ENCODE measurements around the gene DHX40. TPM values are rescaled to one million over a fixed set of nuclear protein-coding genes. Genes with fewer than 3 reads are reported as not detected.

DHX40 gene
- total and polyA plus RNA-seq, 2 of the 13 experiments (the other 11 are each of a cell fraction or from before 2014, with no cell fraction given), result 22.2 to 37.0 TPM

GRCh38 chr17:59530531-59530930 lies 34.9 kb upstream of the DHX40 start (continued):
- TF ChIP-seq TEAD3 (CRISPR knock-in tag; optimal IDR thresholded peaks at IDR 0.05; ENCODE audit: borderline replicate concordance), result no peak

DNA sequence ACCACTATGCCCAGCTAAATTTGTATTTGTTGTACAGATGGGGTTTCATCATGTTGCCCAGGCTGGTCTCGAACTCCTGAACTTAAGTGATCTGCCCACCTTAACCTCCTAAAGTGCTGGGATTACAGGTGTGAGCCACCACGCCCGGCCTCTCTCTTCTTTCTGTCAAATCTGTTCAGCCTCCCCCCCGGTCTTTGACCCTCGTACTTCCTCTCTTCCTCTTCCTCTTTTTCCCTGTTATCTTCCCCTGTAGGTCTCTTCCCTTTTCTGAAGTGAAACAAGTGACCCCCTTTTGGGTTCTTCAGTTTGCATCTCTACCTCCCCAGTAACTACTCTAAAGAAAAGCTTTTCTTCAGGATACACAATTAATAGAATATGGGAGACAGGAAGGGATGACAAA lies 31.7 kb upstream of the DHX40 start:
- in situ Hi-C loops (cut with HindIII; ENCODE audit: extremely low pct_ligation_motif_present, low pct_unique_long_range_greater_than_20kb), result no loop called here
- 0 out of 5 replicates have a peak, but pooled peaks cover 0 to 3% of the 10 kb centered on the region in 2 experiments for H3K27me3 ChIP-seq (ENCODE audit: control insufficient read depth in 1 of 2, insufficient read depth in 2 of 2, low read length in 2 of 2)
- TF ChIP-seq KLF9 (CRISPR knock-in tag; IDR thresholded peaks at IDR 0.05; ENCODE audit: low read depth) (no peak), BATF2 (CRISPR knock-in tag; IDR thresholded peaks at IDR 0.05) (no peak), ZNF17 (CRISPR knock-in tag; IDR thresholded peaks at IDR 0.05) (no peak), KAT8 (CRISPR knock-in tag; IDR thresholded peaks at IDR 0.05) (no peak), CHD4 (IDR thresholded peaks at IDR 0.05; ENCODE audit: borderline replicate concordance, low read length) (no peak), EED (CRISPR knock-in tag; IDR thresholded peaks at IDR 0.05) (no peak), ZNF282 (IDR thresholded peaks at IDR 0.05; ENCODE audit: partially characterized antibody) (no peak), ZNF720 (CRISPR knock-in tag; IDR thresholded peaks at IDR 0.05) (no peak), GMEB2 (CRISPR knock-in tag; IDR thresholded peaks at IDR 0.05; ENCODE audit: low read depth) (no peak), THYN1 (CRISPR knock-in tag; IDR thresholded peaks at IDR 0.05; ENCODE audit: borderline replicate concordance, low read depth) (no peak), BRCA1 (CRISPR knock-in tag; IDR thresholded peaks at IDR 0.05) (no peak)
- TF ChIP-seq, protein P1, sequence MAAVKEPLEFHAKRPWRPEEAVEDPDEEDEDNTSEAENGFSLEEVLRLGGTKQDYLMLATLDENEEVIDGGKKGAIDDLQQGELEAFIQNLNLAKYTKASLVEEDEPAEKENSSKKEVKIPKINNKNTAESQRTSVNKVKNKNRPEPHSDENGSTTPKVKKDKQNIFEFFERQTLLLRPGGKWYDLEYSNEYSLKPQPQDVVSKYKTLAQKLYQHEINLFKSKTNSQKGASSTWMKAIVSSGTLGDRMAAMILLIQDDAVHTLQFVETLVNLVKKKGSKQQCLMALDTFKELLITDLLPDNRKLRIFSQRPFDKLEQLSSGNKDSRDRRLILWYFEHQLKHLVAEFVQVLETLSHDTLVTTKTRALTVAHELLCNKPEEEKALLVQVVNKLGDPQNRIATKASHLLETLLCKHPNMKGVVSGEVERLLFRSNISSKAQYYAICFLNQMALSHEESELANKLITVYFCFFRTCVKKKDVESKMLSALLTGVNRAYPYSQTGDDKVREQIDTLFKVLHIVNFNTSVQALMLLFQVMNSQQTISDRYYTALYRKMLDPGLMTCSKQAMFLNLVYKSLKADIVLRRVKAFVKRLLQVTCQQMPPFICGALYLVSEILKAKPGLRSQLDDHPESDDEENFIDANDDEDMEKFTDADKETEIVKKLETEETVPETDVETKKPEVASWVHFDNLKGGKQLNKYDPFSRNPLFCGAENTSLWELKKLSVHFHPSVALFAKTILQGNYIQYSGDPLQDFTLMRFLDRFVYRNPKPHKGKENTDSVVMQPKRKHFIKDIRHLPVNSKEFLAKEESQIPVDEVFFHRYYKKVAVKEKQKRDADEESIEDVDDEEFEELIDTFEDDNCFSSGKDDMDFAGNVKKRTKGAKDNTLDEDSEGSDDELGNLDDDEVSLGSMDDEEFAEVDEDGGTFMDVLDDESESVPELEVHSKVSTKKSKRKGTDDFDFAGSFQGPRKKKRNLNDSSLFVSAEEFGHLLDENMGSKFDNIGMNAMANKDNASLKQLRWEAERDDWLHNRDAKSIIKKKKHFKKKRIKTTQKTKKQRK (IDR thresholded peaks at IDR 0.05; ENCODE audit: low read length), result no peak
- TF ChIP-seq, protein P2, sequence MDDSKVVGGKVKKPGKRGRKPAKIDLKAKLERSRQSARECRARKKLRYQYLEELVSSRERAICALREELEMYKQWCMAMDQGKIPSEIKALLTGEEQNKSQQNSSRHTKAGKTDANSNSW (CRISPR knock-in tag; IDR thresholded peaks at IDR 0.05; ENCODE audit: borderline replicate concordance), result no peak
- TF ChIP-seq, protein P3, sequence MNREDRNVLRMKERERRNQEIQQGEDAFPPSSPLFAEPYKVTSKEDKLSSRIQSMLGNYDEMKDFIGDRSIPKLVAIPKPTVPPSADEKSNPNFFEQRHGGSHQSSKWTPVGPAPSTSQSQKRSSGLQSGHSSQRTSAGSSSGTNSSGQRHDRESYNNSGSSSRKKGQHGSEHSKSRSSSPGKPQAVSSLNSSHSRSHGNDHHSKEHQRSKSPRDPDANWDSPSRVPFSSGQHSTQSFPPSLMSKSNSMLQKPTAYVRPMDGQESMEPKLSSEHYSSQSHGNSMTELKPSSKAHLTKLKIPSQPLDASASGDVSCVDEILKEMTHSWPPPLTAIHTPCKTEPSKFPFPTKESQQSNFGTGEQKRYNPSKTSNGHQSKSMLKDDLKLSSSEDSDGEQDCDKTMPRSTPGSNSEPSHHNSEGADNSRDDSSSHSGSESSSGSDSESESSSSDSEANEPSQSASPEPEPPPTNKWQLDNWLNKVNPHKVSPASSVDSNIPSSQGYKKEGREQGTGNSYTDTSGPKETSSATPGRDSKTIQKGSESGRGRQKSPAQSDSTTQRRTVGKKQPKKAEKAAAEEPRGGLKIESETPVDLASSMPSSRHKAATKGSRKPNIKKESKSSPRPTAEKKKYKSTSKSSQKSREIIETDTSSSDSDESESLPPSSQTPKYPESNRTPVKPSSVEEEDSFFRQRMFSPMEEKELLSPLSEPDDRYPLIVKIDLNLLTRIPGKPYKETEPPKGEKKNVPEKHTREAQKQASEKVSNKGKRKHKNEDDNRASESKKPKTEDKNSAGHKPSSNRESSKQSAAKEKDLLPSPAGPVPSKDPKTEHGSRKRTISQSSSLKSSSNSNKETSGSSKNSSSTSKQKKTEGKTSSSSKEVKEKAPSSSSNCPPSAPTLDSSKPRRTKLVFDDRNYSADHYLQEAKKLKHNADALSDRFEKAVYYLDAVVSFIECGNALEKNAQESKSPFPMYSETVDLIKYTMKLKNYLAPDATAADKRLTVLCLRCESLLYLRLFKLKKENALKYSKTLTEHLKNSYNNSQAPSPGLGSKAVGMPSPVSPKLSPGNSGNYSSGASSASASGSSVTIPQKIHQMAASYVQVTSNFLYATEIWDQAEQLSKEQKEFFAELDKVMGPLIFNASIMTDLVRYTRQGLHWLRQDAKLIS (CRISPR knock-in tag; IDR thresholded peaks at IDR 0.05), result no peak
- H3K4me3 ChIP-seq (replicated peaks in 1 of 3; ENCODE audit: insufficient read depth in 1 of 3, low read depth in 2 of 3, low read length in 3 of 3), result no peak overlapping the region
- no peaks in the 10 kb centered on the region for H3K9me3 ChIP-seq (ENCODE audit: low read length)
- DNase-seq (ENCODE audit: low spot score) (no peak), ATAC-seq (no peak), FAIRE-seq (no peak)
- no TSS peak for BruUV-seq (replicated peaks)
- H4K20me1 ChIP-seq (ENCODE audit: insufficient read depth, low read length), result no peaks in the 10 kb centered on the region
- no peak overlapping the region for H3K9ac ChIP-seq (ENCODE audit: insufficient read depth, low read depth, low read length)
- no peaks in the 10 kb centered on the region for H3K4me1 ChIP-seq (ENCODE audit: insufficient read depth, low read length)
- no peak overlapping the region for H3K4me2 ChIP-seq (ENCODE audit: low read depth, low read length)
- 66% methylated on average over 5 of the region's 5 CpGs for WGBS (ENCODE audit: low lambda C conversion rate)
- intact Hi-C loops (cut with micrococcal nuclease; ENCODE audit: unreplicated experiment), result no loop called here
- H3K79me2 ChIP-seq (ENCODE audit: insufficient read depth, low read length), result no peaks in the 10 kb centered on the region
- no peak overlapping the region for H3K27ac ChIP-seq (ENCODE audit: extremely low read length, insufficient read depth, low read length)
- POLR2A ChIA-PET, result no interaction called here
- H3K36me3 ChIP-seq (replicated peaks in 1 of 2; ENCODE audit: control insufficient read depth in 1 of 2, insufficient read depth in 2 of 2, low read length in 2 of 2), result no peaks in the 10 kb centered on the region
- H2AFZ ChIP-seq (ENCODE audit: low read length), result no peak overlapping the region
- CTCF ChIA-PET (ENCODE audit: low intra/inter-chr PET ratio, low total read pairs), result no interaction called here

Measured in HepG2 (cell line).